Lower lobe of right lung (tissue), 2 donors: ENCODE results near the gene ADAMTS12. TPM values are rescaled to one million over a fixed set of nuclear protein-coding genes. Genes with fewer than 3 reads are reported as not detected.

ENCODE experiments used
- ATAC-seq, 2 donors: fragments of 200-7000 bp; cut with Tn5 transposase; one replicate each; pipeline ENCODE4 v1.9.1; 2020 to 2022; ENCODE audit warnings: mild to moderate bottlenecking in 2 of 2, moderate library complexity in 2 of 2
- DNase-seq: peaks from one replicate; pipeline ENCODE4 v3.0.0-alpha.2; 2020
- H3K27ac ChIP-seq: fragments of 200-600 bp; one replicate; pipeline ENCODE4 v1.8.0; 2022
- H3K27me3 ChIP-seq: fragments of 200-600 bp; one replicate; pipeline ENCODE4 v1.8.0; 2022; ENCODE audit warnings: low read depth
- H3K36me3 ChIP-seq: fragments of 200-600 bp; one replicate; pipeline ENCODE4 v1.8.0; 2022; ENCODE audit warnings: mild to moderate bottlenecking
- H3K4me1 ChIP-seq: fragments of 200-600 bp; one replicate; pipeline ENCODE4 v1.8.0; 2022
- H3K4me3 ChIP-seq: fragments of 200-600 bp; one replicate; pipeline ENCODE4 v1.8.0; 2022; ENCODE audit warnings: mild to moderate bottlenecking
- H3K9me3 ChIP-seq: fragments of 200-600 bp; one replicate; pipeline ENCODE4 v1.8.0; 2022
- CTCF ChIP-seq: fragments of 200-600 bp; IDR thresholded peaks from one replicate; pipeline ENCODE4 v1.8.0; 2022; ENCODE audit warnings: antibody characterized with exemption, mild to moderate bottlenecking
- intact Hi-C: fragments of 100-400 bp; cut with DNase I; formaldehyde crosslinking; loops from one replicate; pipeline ENCODE4 v1.11.0; 2022
- total RNA-seq: library from RNA; stranded (reverse); fragmentation: NEBNext Ultra II Directional; extraction: Animal tissue kit (Norgen Biotek cat#: 25700); gene quantifications from one replicate; pipeline ENCODE4 v1.2.1, GENCODE V29; 2021
- donor health status: DM: no; HTN: yes; CAD: no; lungs with severe emphysema.

The ADAMTS12 gene
- total RNA-seq, 1 donor from 2014 or later = 7.6 TPM

GRCh38 chr5:33832404-33833236 is 59.2 kb downstream of the ADAMTS12 start:
- Histone ChIP-seq H3K27ac (no peak overlapping the region), H3K36me3 (no peaks in the 10 kb centered on the region), H3K4me1 (no peaks in the 10 kb centered on the region), H3K27me3 (no peaks in the 10 kb centered on the region), H3K9me3 (no peaks in the 10 kb centered on the region), H3K4me3 (no peak overlapping the region)
- DNase-seq (no peak), ATAC-seq (no peak)
- intact Hi-C loops = no loop called here
- TF ChIP-seq CTCF = no peak

- Histone ChIP-seq H3K9me3 (no peaks in the 10 kb centered on the region), H3K4me1 (no peaks in the 10 kb centered on the region), H3K36me3 (no peaks in the 10 kb centered on the region), H3K4me3 (no peak overlapping the region), H3K27ac (no peak overlapping the region), H3K27me3 (no peaks in the 10 kb centered on the region)
- no peak for TF ChIP-seq CTCF
- no peak for DNase-seq
- ATAC-seq = no peak
- intact Hi-C loops = no loop called here
Observed at GRCh38 chr5:33831041-33831440, 60.7 kb downstream of the ADAMTS12 start.

- Histone ChIP-seq H3K36me3 (no peaks in the 10 kb centered on the region), H3K9me3 (no peaks in the 10 kb centered on the region), H3K27me3 (no peaks in the 10 kb centered on the region), H3K27ac (no peak overlapping the region), H3K4me3 (no peak overlapping the region), H3K4me1 (no peaks in the 10 kb centered on the region)
- intact Hi-C loops = no loop called here
- no peak for TF ChIP-seq CTCF
- no peak for DNase-seq
- no peak for ATAC-seq
Observed at GRCh38 chr5:33829430-33829829, 62.4 kb downstream of the ADAMTS12 start.

- intact Hi-C loops = no loop called here
- no peak for TF ChIP-seq CTCF
- DNase-seq = no peak
- no peak overlapping the region for H3K27ac ChIP-seq
- H3K27me3 ChIP-seq = no peaks in the 10 kb centered on the region
- H3K9me3 ChIP-seq = no peaks in the 10 kb centered on the region
- H3K36me3 ChIP-seq = no peaks in the 10 kb centered on the region
- H3K4me3 ChIP-seq = no peak overlapping the region
- no peak for ATAC-seq
- no peaks in the 10 kb centered on the region for H3K4me1 ChIP-seq
Observed at GRCh38 chr5:33828626-33829308, 63.0 kb downstream of the ADAMTS12 start.

- H3K27ac ChIP-seq = no peak overlapping the region
- no peaks in the 10 kb centered on the region for H3K36me3 ChIP-seq
- H3K4me1 ChIP-seq = no peaks in the 10 kb centered on the region
- H3K9me3 ChIP-seq = no peaks in the 10 kb centered on the region
- TF ChIP-seq CTCF = no peak
- H3K4me3 ChIP-seq = no peak overlapping the region
- no peak for ATAC-seq
- intact Hi-C loops = no loop called here
- H3K27me3 ChIP-seq = no peaks in the 10 kb centered on the region
- no peak for DNase-seq
Observed at GRCh38 chr5:33827885-33828284, 63.9 kb downstream of the ADAMTS12 start.
